HFF-Myc (cell line): ENCODE data around the gene GRAMD1B.

Experiments
- DNase-seq: peaks from one replicate; pipeline ENCODE4 v3.0.0-alpha.2; 2011; ENCODE audit warnings: low read depth; ENCODE audit errors: extremely low read depth
- H3K4me3 ChIP-seq: replicated peaks from 2 replicates; pipeline ENCODE4 v1.5.1; 2011; ENCODE audit warnings: low read depth, mild to moderate bottlenecking, control low read depth, low read length
- CTCF ChIP-seq: IDR thresholded peaks from 2 replicates; pipeline ENCODE4 v1.5.1; 2012; ENCODE audit warnings: mild to moderate bottlenecking, low read depth, low read length, control low read depth; ENCODE audit errors: missing control alignments

Gene GRAMD1B

GRCh38 chr11:123576082-123576481 lies 146.0 kb downstream of the GRAMD1B start:
- DNase-seq, result no peak
- no peak for TF ChIP-seq CTCF
- H3K4me3 ChIP-seq, result no peak overlapping the region

GRCh38 chr11:123576501-123576900 lies 146.4 kb downstream of the GRAMD1B start:
- DNase-seq, result no peak
- TF ChIP-seq CTCF, result no peak
- H3K4me3 ChIP-seq, result no peak overlapping the region

- peak; percentile 89 for TF ChIP-seq CTCF
- DNase-seq, result no peak
- no peak overlapping the region for H3K4me3 ChIP-seq
These were observed 147.1 kb downstream of the GRAMD1B start for GRCh38 chr11:123577081-123577598.

DNA sequence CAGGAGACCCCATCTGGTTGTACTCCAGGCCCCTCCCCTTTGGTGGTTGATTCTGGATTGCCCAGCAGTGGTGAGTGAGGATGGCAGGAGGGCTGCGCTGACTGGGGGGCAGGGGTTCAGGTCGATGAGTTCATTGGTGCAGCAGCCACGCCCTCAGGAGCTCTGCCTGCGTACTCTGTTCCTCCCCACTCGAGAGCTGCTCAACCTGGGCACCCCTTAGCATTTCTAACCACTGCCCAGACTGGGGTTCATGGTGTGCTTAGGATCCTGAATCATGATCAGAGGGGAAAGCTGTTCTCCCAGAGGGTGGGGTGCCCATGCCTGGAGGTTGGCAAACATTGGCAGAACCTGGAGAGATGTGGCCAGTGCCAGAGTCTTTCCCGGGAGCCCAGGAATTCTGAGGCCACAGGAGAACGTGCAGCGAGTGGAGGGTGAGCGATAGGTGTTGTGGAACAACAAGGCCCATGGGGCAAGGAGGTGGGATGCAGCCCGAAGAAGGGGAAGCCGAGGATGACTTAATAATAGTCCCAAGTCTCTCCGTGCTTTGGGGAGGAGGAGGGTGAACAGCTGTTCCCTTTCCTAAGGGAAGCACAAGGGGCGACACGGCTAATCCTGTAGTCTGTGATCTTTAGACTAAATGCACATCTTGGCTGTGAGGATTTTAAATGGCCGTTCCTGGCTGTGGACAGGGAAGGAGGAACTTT lies 148.9 kb downstream of the GRAMD1B start:
- DNase-seq, result no peak
- no peak for TF ChIP-seq CTCF
- no peak overlapping the region for H3K4me3 ChIP-seq

DNA sequence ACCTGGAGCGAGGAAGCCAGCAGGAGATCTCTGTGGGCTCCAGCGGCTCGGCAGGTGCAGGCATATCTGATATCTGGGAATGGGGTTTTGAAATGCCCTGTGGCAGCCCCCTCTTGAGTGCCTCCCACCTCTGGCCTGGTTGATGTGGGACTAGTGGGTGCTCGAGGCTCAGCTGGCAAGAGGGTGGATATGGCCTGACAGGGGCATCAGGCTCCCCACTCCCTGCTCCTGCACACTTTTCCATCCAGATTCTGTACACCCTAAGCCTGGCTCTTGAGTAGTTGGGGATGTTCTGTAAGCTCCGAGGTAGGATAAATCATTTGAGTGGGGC lies 149.4 kb downstream of the GRAMD1B start:
- DNase-seq, result no peak
- no peak for TF ChIP-seq CTCF
- H3K4me3 ChIP-seq, result no peak overlapping the region

DNA sequence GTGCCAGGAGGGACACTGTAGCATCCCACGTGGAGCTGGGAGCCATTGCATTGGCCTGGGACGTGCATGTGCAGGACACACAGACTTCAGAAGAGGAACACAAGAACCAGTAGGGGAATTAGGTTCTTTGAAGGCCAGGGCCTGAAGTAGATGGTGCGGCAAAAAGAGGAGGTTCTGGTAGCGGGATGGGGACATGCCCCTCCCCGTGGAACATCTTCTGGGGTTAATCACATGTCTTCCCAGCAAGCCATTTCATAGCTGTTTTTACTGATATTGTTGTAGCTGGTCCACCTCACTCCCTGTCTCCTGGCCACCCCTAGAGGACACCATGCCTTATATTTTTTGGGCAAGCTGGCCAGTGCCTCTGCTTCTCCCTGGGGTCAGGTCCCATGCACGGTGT lies 150.1 kb downstream of the GRAMD1B start:
- no peak for TF ChIP-seq CTCF
- H3K4me3 ChIP-seq, result no peak overlapping the region

More for the DNA sequence above, 150.1 kb downstream of the GRAMD1B start:
- DNase-seq, result no peak
